Inferior parietal cortex (tissue), 1 donor: ENCODE data around the gene TMPRSS9.
"Not testable (repeated sequence)": the region's sequence is repeated elsewhere in the genome, so short reads cannot be mapped to it uniquely, and the experiment has no call there.

Source experiments
- DNase-seq: peaks from one replicate; pipeline ENCODE4 v3.0.0-alpha.2; 2016; ENCODE audit errors: extremely low spot score

TMPRSS9 gene

GRCh38 chr19:2392366-2392765 is 32.3 kb downstream of the TMPRSS9 start:
- no peak for DNase-seq

GRCh38 chr19:2392899-2393298 is 32.8 kb downstream of the TMPRSS9 start:
- not testable (repeated sequence) for DNase-seq

- no peak for DNase-seq
These were observed 34.0 kb downstream of the TMPRSS9 start for GRCh38 chr19:2394054-2394441.

GRCh38 chr19:2394442-2395292 is 34.6 kb downstream of the TMPRSS9 start:
- no peak for DNase-seq

GRCh38 chr19:2395293-2395829 is 35.3 kb downstream of the TMPRSS9 start:
- DNase-seq: not testable (repeated sequence)

- not testable (repeated sequence) for DNase-seq
These were observed 37.1 kb downstream of the TMPRSS9 start for GRCh38 chr19:2397173-2397572.

GRCh38 chr19:2398735-2399305 is 38.8 kb downstream of the TMPRSS9 start:
- DNase-seq: no peak

- no peak for DNase-seq
These were observed 39.5 kb downstream of the TMPRSS9 start for GRCh38 chr19:2399582-2399981.

GRCh38 chr19:2408247-2408646 is 48.2 kb downstream of the TMPRSS9 start:
- no peak for DNase-seq

GRCh38 chr19:2409352-2409912 is 49.4 kb downstream of the TMPRSS9 start:
- no peak for DNase-seq

- no peak for DNase-seq
These were observed 50.0 kb downstream of the TMPRSS9 start for GRCh38 chr19:2410023-2410422.

GRCh38 chr19:2411709-2412108 is 51.6 kb downstream of the TMPRSS9 start:
- no peak for DNase-seq

GRCh38 chr19:2412449-2412848 is 52.4 kb downstream of the TMPRSS9 start:
- no peak for DNase-seq

- DNase-seq: no peak
These were observed 53.1 kb downstream of the TMPRSS9 start for GRCh38 chr19:2413159-2413558.

- DNase-seq: no peak
These were observed 53.6 kb downstream of the TMPRSS9 start for GRCh38 chr19:2413629-2414028.

GRCh38 chr19:2415281-2415972 is 55.4 kb downstream of the TMPRSS9 start:
- no peak for DNase-seq

GRCh38 chr19:2415973-2416319 is 55.9 kb downstream of the TMPRSS9 start:
- no peak for DNase-seq

GRCh38 chr19:2416321-2417097 is 56.4 kb downstream of the TMPRSS9 start:
- DNase-seq: no peak

GRCh38 chr19:2417436-2417835 is 57.4 kb downstream of the TMPRSS9 start:
- not testable (repeated sequence) for DNase-seq

GRCh38 chr19:2417881-2418406 is 57.9 kb downstream of the TMPRSS9 start:
- no peak for DNase-seq

- no peak for DNase-seq
These were observed 59.7 kb downstream of the TMPRSS9 start for GRCh38 chr19:2419754-2420153.
